Keratinocyte (primary cell): ENCODE data around the gene BRINP3. TPM values are rescaled to one million over a fixed set of nuclear protein-coding genes. Genes with fewer than 3 reads are reported as not detected.

Experiments
- DNase-seq: peaks from one replicate; pipeline ENCODE4 v3.0.0-alpha.2; 2011; ENCODE audit warnings: low read depth, missing footprints, low spot score
- FAIRE-seq: peaks from 2 replicates; lab custom pipeline; 2011; peaks lifted over from hg19 to GRCh38; lab: Jason Lieb, UNC
- H2AFZ ChIP-seq: 2 replicates; pipeline ENCODE4 v1.6.0; 2012; ENCODE audit warnings: low read length, control low read depth, inconsistent platforms; ENCODE audit not compliant: control insufficient read depth
- H3K27ac ChIP-seq: 2 replicates; pipeline ENCODE4 v1.5.1; 2011; ENCODE audit warnings: low read length; ENCODE audit not compliant: control insufficient read depth, insufficient read depth
- H3K27me3 ChIP-seq: 3 replicates; pipeline ENCODE4 v1.6.0; 2011; ENCODE audit warnings: low read length; ENCODE audit not compliant: control insufficient read depth, insufficient read depth; ENCODE audit errors: extremely low read depth
- H3K36me3 ChIP-seq, 2 experiments: 2 replicates in 1 of 2; 3 replicates in 1 of 2; pipeline ENCODE4 v1.5.1; 2011; ENCODE audit warnings: low read length in 2 of 2, mild to moderate bottlenecking in 1 of 2; ENCODE audit not compliant: control insufficient read depth in 2 of 2, insufficient read depth in 2 of 2; ENCODE audit errors: extremely low read depth in 1 of 2
- H3K4me1 ChIP-seq: 3 replicates; pipeline ENCODE4 v1.5.1; 2011; ENCODE audit warnings: low read length; ENCODE audit not compliant: control insufficient read depth, insufficient read depth; ENCODE audit errors: extremely low read depth
- H3K4me2 ChIP-seq: 3 replicates; pipeline ENCODE4 v1.6.0; 2011; ENCODE audit warnings: low read depth, low read length; ENCODE audit not compliant: control insufficient read depth, insufficient read depth; ENCODE audit errors: extremely low read depth
- H3K4me3 ChIP-seq, 3 experiments: fragments of 200-600 bp in 1 of 3; sonication (generic) in 1 of 3; 2 replicates in 2 of 3; 3 replicates in 1 of 3; pipeline ENCODE4 v1.5.1; 2011 to 2016; ENCODE audit warnings: low read length in 3 of 3, mild to moderate bottlenecking in 3 of 3, control low read depth in 2 of 3, inconsistent platforms in 1 of 3, low read depth in 1 of 3, mixed read lengths in 1 of 3, mixed run types in 1 of 3, moderate library complexity in 1 of 3; ENCODE audit not compliant: control insufficient read depth in 2 of 3, insufficient read depth in 2 of 3; ENCODE audit errors: extremely low read depth in 1 of 3
- H3K79me2 ChIP-seq: 2 replicates; pipeline ENCODE4 v1.6.0; 2012; ENCODE audit warnings: low read length; ENCODE audit not compliant: control insufficient read depth, insufficient read depth
- H3K9ac ChIP-seq: 3 replicates; pipeline ENCODE4 v1.6.0; 2011; ENCODE audit warnings: low read length; ENCODE audit not compliant: control insufficient read depth, insufficient read depth; ENCODE audit errors: extremely low read depth
- H3K9me1 ChIP-seq: 3 replicates; pipeline ENCODE4 v1.6.0; 2011; ENCODE audit warnings: low read length; ENCODE audit not compliant: control insufficient read depth, insufficient read depth; ENCODE audit errors: extremely low read depth
- H3K9me3 ChIP-seq: 2 replicates; pipeline ENCODE4 v1.5.1; 2012; ENCODE audit warnings: low read depth, low read length; ENCODE audit not compliant: control insufficient read depth
- H4K20me1 ChIP-seq: 3 replicates; pipeline ENCODE4 v1.6.0; 2011; ENCODE audit warnings: low read length; ENCODE audit not compliant: control insufficient read depth, insufficient read depth; ENCODE audit errors: extremely low read depth
- CTCF ChIP-seq, 3 experiments: IDR thresholded peaks in 1 of 3; conservative IDR thresholded peaks in 1 of 3; optimal IDR thresholded peaks in 1 of 3; 2 replicates in 2 of 3; 3 replicates in 1 of 3; pipeline versions ENCODE3 to v1.5.1; 2011; ENCODE audit warnings: low read length in 3 of 3, mild to moderate bottlenecking in 3 of 3, moderate library complexity in 2 of 3, control low read depth in 1 of 3, inconsistent platforms in 1 of 3; ENCODE audit not compliant: insufficient read depth in 2 of 3; ENCODE audit errors: extremely low read depth in 1 of 3
- EZH2 ChIP-seq: IDR thresholded peaks from one replicate; pipeline ENCODE4 v1.6.1; 2012; ENCODE audit warnings: inconsistent platforms, mild to moderate bottlenecking, low read length, moderate library complexity
- dilution Hi-C: fragments of 300-500 bp; cut with MboI; formaldehyde crosslinking; loops from one replicate; pipeline ENCODE4 v1.7.0; 2020; ENCODE audit warnings: low sequenced_read_pairs; ENCODE audit not compliant: extremely low pct_ligation_motif_present
- polyA plus RNA-seq, 5 experiments: library from polyadenylated mRNA; depleted of rRNA in 3 of 5; stranded (reverse) in 3 of 5; stranded (forward) in 1 of 5; unstranded in 1 of 5; fragments of >200 nt; gene quantifications; 1 replicate in 1 of 5; 2 replicates in 3 of 5; 3 replicates in 1 of 5; pipeline versions ENCODE4 v1.2.1 to v1.2.3, GENCODE V29; 2011 to 2012; ENCODE audit warnings: missing spikeins in 2 of 5, low read depth in 1 of 5, low replicate concordance in 1 of 5

The BRINP3 gene
- polyA plus RNA-seq, 1 donor (not counting 4 experiments of a cell fraction or from before 2014, with no cell fraction given) = not detected

- dilution Hi-C loops = no loop called here
- H3K4me1 ChIP-seq = no peaks in the 10 kb centered on the region
- TF ChIP-seq EZH2 = no peak
- TF ChIP-seq CTCF (optimal IDR thresholded peaks at IDR 0.05 in 1 of 3, IDR thresholded peaks at IDR 0.05 in 1 of 3, conservative IDR thresholded peaks at IDR 0.05 in 1 of 3; ENCODE audit: extremely low read depth in 1 of 3, insufficient read depth in 2 of 3, low read length in 3 of 3) = no peak
- DNase-seq = no peak
- H3K36me3 ChIP-seq = no peaks in the 10 kb centered on the region
- no peak overlapping the region for H3K4me2 ChIP-seq
- H2AFZ ChIP-seq = no peak overlapping the region
- H3K27me3 ChIP-seq = no peaks in the 10 kb centered on the region
- H3K9me3 ChIP-seq = no peaks in the 10 kb centered on the region
- H3K9ac ChIP-seq = no peak overlapping the region
- H3K9me1 ChIP-seq = no peaks in the 10 kb centered on the region
- H3K27ac ChIP-seq = no peak overlapping the region
- no peaks in the 10 kb centered on the region for H4K20me1 ChIP-seq
- H3K79me2 ChIP-seq = no peaks in the 10 kb centered on the region
- no peak for FAIRE-seq
- no peak overlapping the region for H3K4me3 ChIP-seq
These were observed 233.3 kb downstream of the BRINP3 start for GRCh38 chr1:190244406-190244805.

DNA sequence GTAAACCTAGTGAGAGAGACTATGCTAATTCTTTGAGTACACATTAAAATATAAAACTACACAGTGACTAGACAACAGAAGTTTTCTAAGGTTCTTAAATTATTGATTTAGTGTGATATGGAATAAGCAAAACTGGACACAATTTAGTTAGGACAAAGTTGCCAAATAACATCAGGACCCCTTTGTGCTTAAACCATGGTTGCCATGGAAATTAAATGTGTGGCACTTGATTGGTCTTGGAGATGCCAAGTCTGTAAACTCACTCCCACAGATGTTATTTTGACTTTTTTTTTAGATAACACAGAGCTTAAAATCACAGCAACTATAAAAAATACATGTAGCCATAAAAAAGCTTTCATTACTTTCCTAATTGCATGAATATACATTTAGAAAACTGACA, 234.6 kb downstream of the BRINP3 start:
- dilution Hi-C loops = no loop called here
- H3K9ac ChIP-seq = no peak overlapping the region
- DNase-seq (no peak), FAIRE-seq (no peak)
- TF ChIP-seq EZH2 (no peak), CTCF (optimal IDR thresholded peaks at IDR 0.05 in 1 of 3, IDR thresholded peaks at IDR 0.05 in 1 of 3, conservative IDR thresholded peaks at IDR 0.05 in 1 of 3; ENCODE audit: extremely low read depth in 1 of 3, insufficient read depth in 2 of 3, low read length in 3 of 3) (no peak)
- H3K9me3 ChIP-seq = no peaks in the 10 kb centered on the region
- H3K9me1 ChIP-seq = no peaks in the 10 kb centered on the region
- H3K27me3 ChIP-seq = no peaks in the 10 kb centered on the region
- no peaks in the 10 kb centered on the region for H4K20me1 ChIP-seq
- no peaks in the 10 kb centered on the region for H3K36me3 ChIP-seq
- no peak overlapping the region for H3K4me2 ChIP-seq
- no peaks in the 10 kb centered on the region for H3K4me1 ChIP-seq
- no peak overlapping the region for H3K4me3 ChIP-seq
- no peaks in the 10 kb centered on the region for H3K79me2 ChIP-seq
- H3K27ac ChIP-seq = no peak overlapping the region
- no peak overlapping the region for H2AFZ ChIP-seq
